Ascending aorta (tissue), 2 donors: ENCODE results near the gene AMMECR1. TPM values are rescaled to one million over a fixed set of nuclear protein-coding genes. Genes with fewer than 3 reads are reported as not detected.
A peak's percentile ranks its signal among the peaks of the same experiment; 100 is the strongest.

Source experiments
- DNase-seq, 2 donors: peaks; one replicate each; pipeline ENCODE4 v3.0.0-alpha.2; 2019; ENCODE audit warnings: low spot score in 2 of 2
- H3K27ac ChIP-seq, 2 donors: fragments of 200-600 bp; sonication (generic); one replicate each; pipeline ENCODE4 v1.5.1; 2016 to 2017; ENCODE audit warnings: mild to moderate bottlenecking in 1 of 2
- H3K27me3 ChIP-seq: fragments of 200-600 bp; sonication (generic); one replicate; pipeline ENCODE4 v1.5.1; 2017
- H3K36me3 ChIP-seq, 2 donors: fragments of 200-600 bp; sonication (generic); one replicate each; pipeline ENCODE4 v1.5.1; 2016
- H3K4me1 ChIP-seq, 2 donors: fragments of 200-600 bp; sonication (generic); one replicate each; pipeline ENCODE4 v1.5.1; 2016 to 2017; ENCODE audit warnings: mild to moderate bottlenecking in 1 of 2
- H3K4me3 ChIP-seq, 2 donors: fragments of 200-600 bp; sonication (generic); one replicate each; pipeline ENCODE4 v1.5.1; 2016 to 2017; ENCODE audit warnings: mild to moderate bottlenecking in 1 of 2
- H3K9me3 ChIP-seq, 2 donors: fragments of 200-600 bp; sonication (generic); one replicate each; pipeline ENCODE4 v1.5.1; 2016
- CTCF ChIP-seq, 3 experiments: fragments of 200-600 bp in 2 of 3; fragments of 450-650 bp in 1 of 3; sonication (generic) in 2 of 3; IDR thresholded peaks; one replicate each; pipeline ENCODE4 v1.5.1; 2016 to 2019; ENCODE audit warnings: antibody characterized with exemption in 3 of 3, mild to moderate bottlenecking in 1 of 3, moderate library complexity in 1 of 3
- intact Hi-C: fragments of 100-400 bp; cut with DNase I; formaldehyde crosslinking; loops from one replicate; pipeline ENCODE4 v1.15.1; 2023
- total RNA-seq: library from RNA; depleted of rRNA; stranded (reverse); fragments of >200 nt; gene quantifications from one replicate; pipeline ENCODE4 v1.1.0, GENCODE V29; 2016

AMMECR1 gene
- total RNA-seq, 1 donor from 2014 or later = 3.5 TPM

- intact Hi-C loops = no loop called here
- Histone ChIP-seq H3K36me3 (no peaks in the 10 kb centered on the region), H3K9me3 (no peaks in the 10 kb centered on the region), H3K4me3 (no peak overlapping the region), H3K27ac (no peak overlapping the region), H3K27me3 (no peaks in the 10 kb centered on the region), H3K4me1 (no peaks in the 10 kb centered on the region)
- DNase-seq = no peak
- TF ChIP-seq CTCF (IDR thresholded peaks at IDR 0.05) = no peak
These were observed 142.7 kb downstream of the AMMECR1 start for GRCh38 chrX:110175146-110175545.

DNA sequence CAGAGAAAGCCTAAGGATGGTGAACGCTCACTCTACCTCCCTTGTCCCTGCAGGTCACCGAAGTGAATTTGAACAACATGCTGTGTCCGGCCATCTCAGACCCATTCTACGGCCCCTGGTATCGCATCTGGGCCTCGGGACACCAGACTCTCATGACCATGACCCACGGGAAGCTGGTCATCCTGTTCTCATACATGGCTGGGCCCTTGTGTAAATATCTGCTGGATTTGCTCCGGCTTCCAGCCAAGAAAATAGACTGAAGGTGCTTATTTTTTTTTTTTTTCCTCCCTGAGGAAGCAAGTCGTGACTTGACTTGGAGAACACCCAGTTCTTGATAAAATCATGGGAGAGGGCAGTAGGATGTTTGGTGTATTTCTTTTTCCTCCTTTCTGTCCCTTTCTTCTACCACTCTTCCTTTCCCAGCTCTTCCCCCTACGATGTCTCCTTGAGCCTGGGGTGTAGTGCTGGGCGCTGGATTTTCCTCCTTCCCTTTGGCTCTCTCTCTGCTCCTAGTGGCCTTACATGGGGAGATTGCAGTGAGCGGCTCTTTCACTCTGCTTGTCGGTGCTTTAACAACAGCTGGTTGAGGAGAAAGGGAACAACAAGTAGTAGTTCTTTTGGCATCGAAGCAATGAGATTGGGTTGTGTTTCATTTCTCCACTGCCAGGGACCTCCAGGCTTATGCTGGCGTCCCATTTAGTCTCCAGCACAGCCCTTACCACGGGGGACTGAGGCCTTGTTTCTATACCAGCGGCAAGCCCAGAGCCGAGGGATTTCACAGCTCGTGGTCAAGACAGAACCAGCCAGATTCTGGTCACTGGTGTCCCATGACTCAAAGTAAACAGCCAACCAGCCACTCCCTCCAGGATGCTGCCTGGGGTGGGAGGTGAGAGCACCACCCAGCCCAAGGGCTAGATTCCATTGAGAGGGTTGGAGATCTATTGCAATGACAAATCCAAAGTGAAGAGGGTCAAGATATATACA, 144.4 kb downstream of the AMMECR1 start:
- no peaks in the 10 kb centered on the region for H3K36me3 ChIP-seq
- TF ChIP-seq CTCF (IDR thresholded peaks at IDR 0.05) = no peak
- H3K4me3 ChIP-seq = no peak overlapping the region
- no peaks in the 10 kb centered on the region for H3K27me3 ChIP-seq
- H3K9me3 ChIP-seq = no peaks in the 10 kb centered on the region
- H3K27ac ChIP-seq = peak overlapping the region; percentile 17 to 33
- H3K4me1 ChIP-seq = no peaks in the 10 kb centered on the region
- intact Hi-C loops = no loop called here
- no peak for DNase-seq

- no peak for TF ChIP-seq CTCF (IDR thresholded peaks at IDR 0.05)
- intact Hi-C loops = no loop called here
- Histone ChIP-seq H3K4me3 (no peak overlapping the region), H3K4me1 (no peaks in the 10 kb centered on the region), H3K27ac (no peak overlapping the region), H3K27me3 (no peaks in the 10 kb centered on the region), H3K9me3 (no peaks in the 10 kb centered on the region), H3K36me3 (no peaks in the 10 kb centered on the region)
- DNase-seq = no peak
These were observed 145.7 kb downstream of the AMMECR1 start for GRCh38 chrX:110172215-110172614.

GRCh38 chrX:110171442-110171841, 146.4 kb downstream of the AMMECR1 start:
- no peak for TF ChIP-seq CTCF (IDR thresholded peaks at IDR 0.05)
- H3K9me3 ChIP-seq = no peaks in the 10 kb centered on the region
- H3K4me3 ChIP-seq = no peak overlapping the region
- no peak for DNase-seq
- no peak overlapping the region for H3K27ac ChIP-seq
- no peaks in the 10 kb centered on the region for H3K4me1 ChIP-seq
- H3K27me3 ChIP-seq = no peaks in the 10 kb centered on the region
- H3K36me3 ChIP-seq = no peaks in the 10 kb centered on the region
- intact Hi-C loops = no loop called here

DNA sequence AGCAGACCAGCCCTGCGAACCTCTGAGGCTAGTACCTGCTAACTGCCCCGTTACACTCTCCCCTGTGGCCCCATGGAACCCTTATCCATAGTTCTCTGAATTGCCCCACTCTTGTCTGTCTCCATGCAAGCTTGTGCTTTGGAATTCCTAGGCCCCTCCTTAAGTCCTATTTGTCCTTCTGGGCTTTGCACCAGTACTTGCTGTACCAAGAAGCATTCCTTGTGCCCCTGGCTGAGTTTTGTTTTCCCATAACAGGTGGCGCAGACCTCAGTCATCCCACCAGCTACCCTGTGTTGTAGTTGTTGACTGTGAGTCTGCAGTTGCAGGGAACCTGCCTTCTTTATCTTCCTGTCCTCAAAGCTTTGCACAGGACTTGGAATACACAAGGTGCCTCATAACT, 147.9 kb downstream of the AMMECR1 start:
- Histone ChIP-seq H3K4me1 (no peaks in the 10 kb centered on the region), H3K4me3 (no peak overlapping the region), H3K27me3 (no peaks in the 10 kb centered on the region), H3K36me3 (no peaks in the 10 kb centered on the region), H3K27ac (no peak overlapping the region), H3K9me3 (no peaks in the 10 kb centered on the region)
- TF ChIP-seq CTCF (IDR thresholded peaks at IDR 0.05) = no peak
- DNase-seq = no peak
- intact Hi-C loops = no loop called here
